RWPE2 (cell line): ENCODE measurements around the gene B9D1.
"Not testable (repeated sequence)": the region's sequence is repeated elsewhere in the genome, so short reads cannot be mapped to it uniquely, and the experiment has no call there.

Source experiments
- ATAC-seq: fragments of 200-7000 bp; cut with Tn5 transposase; 3 replicates; pipeline ENCODE4 v1.9.1; 2021; ENCODE audit warnings: low read depth
- DNase-seq: peaks from one replicate; pipeline ENCODE4 v3.0.0-alpha.2; 2020; ENCODE audit warnings: low spot score
- H3K27ac ChIP-seq: fragments of 450-650 bp; 2 replicates; pipeline ENCODE4 v1.5.1; 2017; ENCODE audit warnings: mild to moderate bottlenecking; ENCODE audit not compliant: poor library complexity, severe bottlenecking
- H3K27me3 ChIP-seq: fragments of 250-450 bp; sonication (Bioruptor Pico); 2 replicates; pipeline ENCODE4 v1.5.1; 2021; ENCODE audit warnings: mild to moderate bottlenecking, moderate library complexity; ENCODE audit not compliant: insufficient read depth, poor library complexity, severe bottlenecking
- H3K36me3 ChIP-seq: fragments of 250-450 bp; sonication (Bioruptor Pico); 2 replicates; pipeline ENCODE4 v1.5.1; 2020; ENCODE audit warnings: low read depth, mild to moderate bottlenecking, moderate library complexity
- H3K4me1 ChIP-seq: fragments of 250-450 bp; sonication (Bioruptor Pico); 2 replicates; pipeline ENCODE4 v1.5.1; 2021; ENCODE audit warnings: mild to moderate bottlenecking, moderate library complexity; ENCODE audit not compliant: insufficient read depth, poor library complexity, severe bottlenecking
- H3K4me3 ChIP-seq: fragments of 250-450 bp; sonication (Bioruptor Pico); 2 replicates; pipeline ENCODE4 v1.5.1; 2021; ENCODE audit warnings: mild to moderate bottlenecking, moderate library complexity; ENCODE audit not compliant: severe bottlenecking
- H3K9me3 ChIP-seq: fragments of 250-450 bp; sonication (Bioruptor Pico); 2 replicates; pipeline ENCODE4 v1.5.1; 2021; ENCODE audit warnings: mild to moderate bottlenecking, moderate library complexity; ENCODE audit not compliant: severe bottlenecking
- CTCF ChIP-seq: fragments of 450-650 bp; IDR thresholded peaks from one replicate; pipeline ENCODE4 v1.5.1; 2017; ENCODE audit warnings: mild to moderate bottlenecking, moderate library complexity; ENCODE audit not compliant: poor library complexity, severe bottlenecking

B9D1 gene

GRCh38 chr17:19359151-19359550 lies 3.4 kb downstream of the B9D1 start:
- ATAC-seq = no peak
- no peak for TF ChIP-seq CTCF
- Histone ChIP-seq H3K9me3 (no peaks in the 10 kb centered on the region), H3K4me3 (no peak overlapping the region), H3K27ac (no peak overlapping the region), H3K4me1 (peaks cover 3% of the 10 kb centered on the region), H3K36me3 (no peaks in the 10 kb centered on the region), H3K27me3 (no peaks in the 10 kb centered on the region)
- no peak for DNase-seq

DNA sequence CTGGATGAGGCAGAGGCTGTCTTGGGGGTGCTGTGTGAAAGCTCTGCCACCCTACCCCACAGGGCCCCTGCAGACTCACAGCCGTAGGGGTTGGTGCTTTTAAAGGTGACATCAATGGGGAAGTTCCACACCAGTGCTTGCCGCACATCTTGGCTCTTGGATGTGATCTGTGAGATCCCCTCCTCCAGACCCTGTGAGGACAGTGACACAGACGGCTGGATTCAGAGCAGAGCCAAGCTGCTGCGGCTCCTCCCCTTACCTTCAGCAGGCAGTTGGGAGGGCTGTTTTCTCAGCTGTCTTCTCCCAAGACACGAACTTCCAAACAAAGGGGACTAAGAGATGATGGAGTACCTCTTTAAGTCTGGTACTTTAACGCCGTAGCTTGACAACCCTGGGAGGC lies 4.8 kb downstream of the B9D1 start:
- Histone ChIP-seq H3K9me3 (no peaks in the 10 kb centered on the region), H3K27me3 (no peaks in the 10 kb centered on the region), H3K36me3 (no peaks in the 10 kb centered on the region), H3K27ac (no peak overlapping the region), H3K4me1 (peaks cover 9% of the 10 kb centered on the region), H3K4me3 (no peak overlapping the region)
- no peak for ATAC-seq
- TF ChIP-seq CTCF = no peak
- no peak for DNase-seq

- H3K36me3 ChIP-seq = no peaks in the 10 kb centered on the region
- no peak overlapping the region for H3K4me3 ChIP-seq
- peaks cover 9% of the 10 kb centered on the region for H3K4me1 ChIP-seq
- DNase-seq (no peak), ATAC-seq (no peak)
- H3K27ac ChIP-seq = no peak overlapping the region
- no peak for TF ChIP-seq CTCF
- H3K9me3 ChIP-seq = no peaks in the 10 kb centered on the region
- no peaks in the 10 kb centered on the region for H3K27me3 ChIP-seq
These were observed 5.2 kb downstream of the B9D1 start for GRCh38 chr17:19357351-19357750.

DNA sequence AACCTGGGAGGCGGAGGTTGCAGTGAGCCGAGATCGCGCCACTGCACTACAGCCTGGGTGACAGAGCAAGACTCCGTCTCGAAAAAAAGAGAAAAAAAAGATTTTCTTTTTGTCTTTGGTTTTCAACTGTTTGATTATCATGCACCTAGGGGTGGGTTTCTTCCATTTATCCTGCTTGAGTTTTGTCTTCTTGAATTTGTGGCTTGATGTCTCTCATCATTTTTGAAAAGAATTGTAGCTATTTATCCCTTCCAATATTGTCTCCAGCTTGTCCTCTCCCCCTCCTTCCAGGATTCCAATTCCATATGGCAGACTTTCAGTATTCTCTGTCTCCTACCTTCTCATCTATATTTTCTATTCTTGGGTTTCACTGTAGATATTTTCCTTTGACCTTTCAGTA lies 7.8 kb downstream of the B9D1 start:
- Histone ChIP-seq H3K36me3 (peaks cover 7% of the 10 kb centered on the region; the same call in 1 of the 2 replicates), H3K27me3 (no peaks in the 10 kb centered on the region), H3K9me3 (no peaks in the 10 kb centered on the region), H3K4me3 (no peak overlapping the region), H3K27ac (peak overlapping the region; percentile 30), H3K4me1 (peaks cover 9% of the 10 kb centered on the region)
- TF ChIP-seq CTCF = no peak
- no peak for ATAC-seq
- DNase-seq = no peak

- not testable (repeated sequence) for H3K9me3 ChIP-seq, H3K36me3 ChIP-seq
These were observed 9.1 kb downstream of the B9D1 start for GRCh38 chr17:19353401-19353800.

More at GRCh38 chr17:19353401-19353800, 9.1 kb downstream of the B9D1 start:
- H3K4me1 ChIP-seq, H3K4me3 ChIP-seq, H3K27me3 ChIP-seq, ATAC-seq, DNase-seq, H3K27ac ChIP-seq: not testable (repeated sequence)
